ENCODE data around the gene KLRF1.

Gene KLRF1

GRCh38 chr12:9827209-9827888 is at the start of gene KLRF1:
TSS of gene KLRF1 (plus strand) at chr12:9827481. CDS start at chr12:9827545, 64 bp downstream.
- no peak for DNase-seq

- DNase-seq, result no peak
Observed at GRCh38 chr12:9779209-9779608, 48.1 kb upstream of the KLRF1 start.

- DNase-seq, result no peak
Observed at GRCh38 chr12:9781360-9781759, 45.9 kb upstream of the KLRF1 start.

- DNase-seq, result no peak
Observed at GRCh38 chr12:9782547-9783382, 44.5 kb upstream of the KLRF1 start.

- DNase-seq, result no peak
Observed at GRCh38 chr12:9784326-9784725, 43.0 kb upstream of the KLRF1 start.

- no peak for DNase-seq
Observed at GRCh38 chr12:9784816-9785215, 42.5 kb upstream of the KLRF1 start.

GRCh38 chr12:9786726-9787717 is 40.3 kb upstream of the KLRF1 start:
- no peak for DNase-seq

- DNase-seq, result no peak
Observed at GRCh38 chr12:9792185-9792900, 34.9 kb upstream of the KLRF1 start.

- no peak for DNase-seq
Observed at GRCh38 chr12:9792961-9793617, 34.2 kb upstream of the KLRF1 start.

- DNase-seq, result no peak
Observed at GRCh38 chr12:9793779-9794395, 33.4 kb upstream of the KLRF1 start.

- no peak for DNase-seq
Observed at GRCh38 chr12:9794484-9795093, 32.7 kb upstream of the KLRF1 start.

GRCh38 chr12:9795945-9796344 is 31.3 kb upstream of the KLRF1 start:
- no peak for DNase-seq

GRCh38 chr12:9796346-9796745 is 30.9 kb upstream of the KLRF1 start:
- DNase-seq, result no peak

- DNase-seq, result no peak
Observed at GRCh38 chr12:9796971-9797370, 30.3 kb upstream of the KLRF1 start.

GRCh38 chr12:9797722-9798619 is 29.3 kb upstream of the KLRF1 start:
- DNase-seq, result peak; percentile 55 to 56

GRCh38 chr12:9799961-9800360 is 27.3 kb upstream of the KLRF1 start:
- DNase-seq, result no peak

GRCh38 chr12:9805883-9806282 is 21.4 kb upstream of the KLRF1 start:
- no peak for DNase-seq

GRCh38 chr12:9806714-9807113 is 20.6 kb upstream of the KLRF1 start:
- no peak for DNase-seq

- DNase-seq, result no peak
Observed at GRCh38 chr12:9808504-9808903, 18.8 kb upstream of the KLRF1 start.

- DNase-seq, result no peak
Observed at GRCh38 chr12:9809338-9809737, 17.9 kb upstream of the KLRF1 start.
